ENCODE data around the gene DYRK1A. TPM values are rescaled to one million over a fixed set of nuclear protein-coding genes. Genes with fewer than 3 reads are reported as not detected.
A peak's percentile ranks its signal among the peaks of the same experiment; 100 is the strongest.

Gene DYRK1A
- total RNA-seq, 1 donor from 2014 or later: 34.4 TPM

DNA sequence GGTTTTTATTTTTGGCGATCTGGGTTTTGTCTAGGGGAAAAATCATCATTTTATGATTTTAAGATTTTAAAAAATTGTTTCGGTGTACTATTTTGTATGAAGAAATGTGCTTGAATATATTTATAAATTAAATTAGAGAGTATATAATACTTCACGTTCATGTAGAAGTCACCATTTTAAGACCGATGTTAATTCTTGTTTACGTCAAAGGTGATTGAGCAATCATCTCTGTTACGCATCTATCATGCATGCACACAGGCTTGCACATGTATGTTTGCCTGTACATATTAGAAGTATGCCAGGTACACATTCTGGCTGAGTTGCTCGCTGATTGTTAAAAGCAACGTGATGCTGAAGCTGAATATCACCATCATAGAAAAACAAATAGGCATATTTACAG lies 54.7 kb downstream of the DYRK1A start:
- H3K27ac ChIP-seq: no peak overlapping the region
- no peaks in the 10 kb centered on the region for H3K27me3 ChIP-seq
- TF ChIP-seq, protein P1, sequence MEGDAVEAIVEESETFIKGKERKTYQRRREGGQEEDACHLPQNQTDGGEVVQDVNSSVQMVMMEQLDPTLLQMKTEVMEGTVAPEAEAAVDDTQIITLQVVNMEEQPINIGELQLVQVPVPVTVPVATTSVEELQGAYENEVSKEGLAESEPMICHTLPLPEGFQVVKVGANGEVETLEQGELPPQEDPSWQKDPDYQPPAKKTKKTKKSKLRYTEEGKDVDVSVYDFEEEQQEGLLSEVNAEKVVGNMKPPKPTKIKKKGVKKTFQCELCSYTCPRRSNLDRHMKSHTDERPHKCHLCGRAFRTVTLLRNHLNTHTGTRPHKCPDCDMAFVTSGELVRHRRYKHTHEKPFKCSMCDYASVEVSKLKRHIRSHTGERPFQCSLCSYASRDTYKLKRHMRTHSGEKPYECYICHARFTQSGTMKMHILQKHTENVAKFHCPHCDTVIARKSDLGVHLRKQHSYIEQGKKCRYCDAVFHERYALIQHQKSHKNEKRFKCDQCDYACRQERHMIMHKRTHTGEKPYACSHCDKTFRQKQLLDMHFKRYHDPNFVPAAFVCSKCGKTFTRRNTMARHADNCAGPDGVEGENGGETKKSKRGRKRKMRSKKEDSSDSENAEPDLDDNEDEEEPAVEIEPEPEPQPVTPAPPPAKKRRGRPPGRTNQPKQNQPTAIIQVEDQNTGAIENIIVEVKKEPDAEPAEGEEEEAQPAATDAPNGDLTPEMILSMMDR (IDR thresholded peaks at IDR 0.05): no peak
- H3K9me3 ChIP-seq: no peaks in the 10 kb centered on the region
- H3K36me3 ChIP-seq: no peaks in the 10 kb centered on the region
- H3K4me3 ChIP-seq: no peak overlapping the region
- peaks cover 0 to 19% of the 10 kb centered on the region in 2 donors for H3K4me1 ChIP-seq
- intact Hi-C loops (cut with DNase I): loop anchor here (5.0 kb wide), 1 partner anchor 34 kb away; no protein-coding TSS in a partner anchor
- no peak for DNase-seq (ENCODE audit: low spot score in 2 of 2)

DNA sequence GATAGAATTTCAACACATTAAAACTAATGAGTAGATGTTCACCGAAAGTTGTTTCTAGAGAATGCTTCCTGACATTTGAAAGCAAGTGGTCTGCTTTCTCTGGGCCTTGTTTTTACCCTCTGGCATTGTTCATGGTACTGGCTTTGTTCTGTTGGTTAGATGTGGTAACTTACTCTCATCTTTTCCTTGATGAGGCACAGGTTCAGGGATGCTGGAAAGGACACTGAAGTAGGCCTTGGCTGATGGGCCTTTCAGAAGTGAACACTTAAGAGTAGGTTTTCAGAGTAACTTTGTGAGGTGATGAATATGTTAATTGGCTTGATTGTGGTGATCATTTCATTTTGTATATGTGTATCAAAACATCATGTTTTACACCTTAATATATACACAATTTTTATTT lies 55.8 kb downstream of the DYRK1A start:
- Histone ChIP-seq H3K4me1 (peaks cover 0 to 19% of the 10 kb centered on the region in 2 donors), H3K27me3 (no peaks in the 10 kb centered on the region), H3K27ac (no peak overlapping the region), H3K9me3 (no peaks in the 10 kb centered on the region), H3K36me3 (no peaks in the 10 kb centered on the region), H3K4me3 (no peak overlapping the region)
- intact Hi-C loops (cut with DNase I): loop anchor here (5.0 kb wide), 1 partner anchor 35 kb away; no protein-coding TSS in a partner anchor
- no peak for DNase-seq (ENCODE audit: low spot score in 2 of 2)
- TF ChIP-seq, protein P1 (IDR thresholded peaks at IDR 0.05): no peak

DNA sequence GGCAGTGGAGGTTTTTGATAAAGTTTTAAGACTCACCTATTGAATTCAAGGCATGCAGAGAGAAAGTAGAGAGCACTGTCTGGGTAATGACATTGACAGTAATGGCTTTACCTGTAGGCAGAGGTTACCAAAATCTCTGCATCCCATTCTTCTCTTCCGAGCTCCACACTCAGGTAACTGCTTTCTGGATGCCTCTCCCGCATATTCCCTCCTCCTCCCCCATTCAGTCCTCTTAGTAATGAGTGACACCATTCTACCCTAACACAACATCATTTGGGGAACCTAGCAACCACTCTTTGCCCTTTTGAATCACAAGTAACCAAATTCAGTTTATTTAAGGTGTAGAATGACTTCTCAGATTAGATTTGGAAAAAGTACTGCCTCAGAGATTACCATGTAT lies 56.5 kb downstream of the DYRK1A start:
- intact Hi-C loops (cut with DNase I): loop anchor here (5.0 kb wide), 1 partner anchor 36 kb away; no protein-coding TSS in a partner anchor
- Histone ChIP-seq H3K4me1 (peaks cover 0 to 19% of the 10 kb centered on the region in 2 donors), H3K36me3 (no peaks in the 10 kb centered on the region)

DNA sequence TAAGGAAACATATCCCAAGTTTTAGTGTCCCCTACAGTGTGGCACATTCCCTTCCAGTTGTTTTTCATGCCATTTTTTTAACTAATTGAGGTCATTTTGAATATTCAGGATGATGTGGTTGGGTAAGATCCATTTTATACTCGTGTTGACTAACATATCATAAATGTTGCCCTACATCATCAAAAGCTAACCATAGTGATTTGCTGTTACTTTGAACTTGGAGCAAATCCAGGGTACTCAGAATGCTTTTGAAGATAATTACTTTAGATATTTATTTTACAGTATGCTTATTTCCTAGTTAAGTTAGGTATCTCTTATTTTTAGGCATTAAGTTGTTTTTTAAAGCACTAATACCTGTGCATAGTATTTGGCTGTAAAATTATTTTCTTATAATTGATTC lies 57.8 kb downstream of the DYRK1A start:
- no peaks in the 10 kb centered on the region for H3K9me3 ChIP-seq
- H3K27ac ChIP-seq: peak overlapping the region in 1 of 2 donors; percentile 13
- H3K4me1 ChIP-seq: peaks cover 0 to 19% of the 10 kb centered on the region in 2 donors
- intact Hi-C loops (cut with DNase I): loop anchor here (5.0 kb wide), 1 partner anchor 37 kb away; no protein-coding TSS in a partner anchor
- no peaks in the 10 kb centered on the region for H3K36me3 ChIP-seq
- H3K27me3 ChIP-seq: no peaks in the 10 kb centered on the region
- H3K4me3 ChIP-seq: no peak overlapping the region
- DNase-seq (ENCODE audit: low spot score in 2 of 2): no peak
- TF ChIP-seq, protein P1 (IDR thresholded peaks at IDR 0.05): no peak

More for the DNA sequence above, 56.5 kb downstream of the DYRK1A start:
- Histone ChIP-seq H3K27me3 (no peaks in the 10 kb centered on the region), H3K27ac (no peak overlapping the region), H3K9me3 (no peaks in the 10 kb centered on the region), H3K4me3 (no peak overlapping the region)
- no peak for DNase-seq (ENCODE audit: low spot score in 2 of 2)
- TF ChIP-seq, protein P1 (IDR thresholded peaks at IDR 0.05): no peak

DNA sequence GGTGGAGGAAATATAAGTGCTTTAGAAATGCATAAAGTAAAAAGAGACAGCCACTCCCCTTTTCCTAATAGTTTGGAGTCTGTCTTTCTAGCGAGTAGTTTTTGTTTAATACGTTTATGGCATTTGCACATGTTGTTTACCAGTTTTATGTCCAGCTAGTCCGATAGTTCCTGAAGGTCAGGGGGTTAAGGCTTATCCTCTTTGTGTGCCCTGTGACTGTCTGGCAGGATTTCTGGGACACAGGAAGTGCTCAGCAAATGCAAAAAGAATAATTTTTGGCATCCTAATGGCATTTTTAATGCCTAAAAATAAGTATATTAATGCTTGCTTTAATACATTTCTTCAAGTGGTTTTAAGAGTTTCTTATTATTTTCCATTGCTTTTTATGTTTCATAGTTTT lies 58.4 kb downstream of the DYRK1A start:
- intact Hi-C loops (cut with DNase I): no loop called here
- no peak overlapping the region for H3K4me3 ChIP-seq
- no peak for DNase-seq (ENCODE audit: low spot score in 2 of 2)
- no peaks in the 10 kb centered on the region for H3K9me3 ChIP-seq
- no peaks in the 10 kb centered on the region for H3K36me3 ChIP-seq
- TF ChIP-seq, protein P1 (IDR thresholded peaks at IDR 0.05): no peak
- no peaks in the 10 kb centered on the region for H3K27me3 ChIP-seq
- peaks cover 0 to 19% of the 10 kb centered on the region in 2 donors for H3K4me1 ChIP-seq
- peak overlapping the region in 1 of 2 donors; percentile 13 for H3K27ac ChIP-seq

DNA sequence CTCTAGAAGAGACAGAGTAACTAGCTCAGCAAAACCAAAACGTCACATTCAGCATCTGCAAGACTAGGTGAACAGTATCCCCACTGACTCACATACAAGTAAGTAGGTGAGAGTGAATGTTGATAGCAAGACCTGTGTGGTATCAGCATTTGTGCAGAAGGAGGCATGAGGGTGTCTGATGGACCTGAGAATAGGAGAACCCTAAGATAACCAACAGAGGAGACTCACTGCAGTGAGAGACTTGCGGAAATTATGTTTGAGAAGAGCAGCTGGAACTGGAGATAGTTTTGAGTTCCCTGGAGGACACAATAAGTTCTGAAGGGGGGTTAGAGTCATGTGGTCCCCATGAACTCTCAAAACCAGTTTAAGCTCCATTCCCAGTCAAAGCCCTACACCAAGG lies 59.1 kb downstream of the DYRK1A start:
- Histone ChIP-seq H3K36me3 (no peaks in the 10 kb centered on the region), H3K9me3 (no peaks in the 10 kb centered on the region), H3K4me3 (no peak overlapping the region), H3K27ac (no peak overlapping the region), H3K4me1 (peaks cover 0 to 19% of the 10 kb centered on the region in 2 donors), H3K27me3 (no peaks in the 10 kb centered on the region)
- no peak for DNase-seq (ENCODE audit: low spot score in 2 of 2)
- intact Hi-C loops (cut with DNase I): no loop called here
- TF ChIP-seq, protein P1 (IDR thresholded peaks at IDR 0.05): no peak

Measured in ascending aorta (tissue), 2 donors.